Measurements from ENCODE around the gene NUDT16.
"Not testable (repeated sequence)": the region's sequence is repeated elsewhere in the genome, so short reads cannot be mapped to it uniquely, and the experiment has no call there.

Gene NUDT16

GRCh38 chr3:131361464-131362421 lies 19.8 kb upstream of the NUDT16 start:
- TF ChIP-seq CTCF (conservative IDR thresholded peaks at IDR 0.05; ENCODE audit: low read depth, low read length) = no peak
- peak overlapping the region; percentile 57 for H3K4me3 ChIP-seq (ENCODE audit: low read length)
- peak; percentile 55 for DNase-seq (ENCODE audit: low read depth)

DNA sequence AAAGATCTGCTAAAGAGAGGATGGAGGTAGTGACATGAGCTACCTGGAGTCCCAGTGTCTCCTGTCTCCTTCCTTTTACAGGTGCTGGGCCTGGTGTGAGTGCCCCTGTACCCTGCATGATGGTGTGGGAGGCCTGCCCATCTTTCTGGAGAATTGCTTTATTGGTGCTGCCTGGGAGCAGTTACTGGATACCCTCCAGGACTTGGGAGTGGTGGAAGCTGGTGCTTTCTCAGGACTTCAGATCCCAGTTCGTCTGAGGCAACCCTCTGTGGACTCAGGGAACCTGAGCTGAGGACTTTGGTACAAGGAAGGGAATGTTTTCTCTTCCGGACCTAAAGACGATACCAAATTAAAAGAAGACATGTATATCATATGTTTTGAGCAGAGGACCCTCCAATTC lies 18.3 kb upstream of the NUDT16 start:
- TF ChIP-seq CTCF (conservative IDR thresholded peaks at IDR 0.05; ENCODE audit: low read depth, low read length) = no peak

GRCh38 chr3:131370935-131371687 lies 10.5 kb upstream of the NUDT16 start:
- H3K4me3 ChIP-seq (ENCODE audit: low read length) = no peak overlapping the region
- TF ChIP-seq CTCF (conservative IDR thresholded peaks at IDR 0.05; ENCODE audit: low read depth, low read length) = no peak
- DNase-seq (ENCODE audit: low read depth) = no peak

More for the DNA sequence above, 18.3 kb upstream of the NUDT16 start:
- no peak overlapping the region for H3K4me3 ChIP-seq (ENCODE audit: low read length)
- no peak for DNase-seq (ENCODE audit: low read depth)

DNA sequence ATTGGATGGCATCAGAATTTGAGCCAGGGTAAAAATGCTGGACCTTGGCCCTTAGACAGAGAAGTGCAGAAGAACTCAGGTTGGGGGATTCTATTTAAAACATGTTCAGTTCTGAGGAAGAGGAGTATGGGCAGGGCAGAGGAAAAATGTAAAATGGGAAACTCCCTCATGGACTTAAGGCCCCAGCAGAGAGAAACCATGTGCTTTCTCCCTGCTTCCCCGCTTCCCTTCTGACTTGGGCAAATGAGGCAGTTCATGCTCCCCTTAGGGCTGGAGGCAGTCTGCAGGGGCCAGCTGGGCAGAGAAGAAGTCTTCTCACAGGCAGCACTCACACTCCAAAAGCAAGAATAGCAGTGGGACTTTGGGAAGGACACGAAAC lies 9.9 kb upstream of the NUDT16 start:
- DNase-seq (ENCODE audit: low read depth) = no peak
- H3K4me3 ChIP-seq (ENCODE audit: low read length) = no peak overlapping the region
- TF ChIP-seq CTCF (conservative IDR thresholded peaks at IDR 0.05; ENCODE audit: low read depth, low read length) = no peak

DNA sequence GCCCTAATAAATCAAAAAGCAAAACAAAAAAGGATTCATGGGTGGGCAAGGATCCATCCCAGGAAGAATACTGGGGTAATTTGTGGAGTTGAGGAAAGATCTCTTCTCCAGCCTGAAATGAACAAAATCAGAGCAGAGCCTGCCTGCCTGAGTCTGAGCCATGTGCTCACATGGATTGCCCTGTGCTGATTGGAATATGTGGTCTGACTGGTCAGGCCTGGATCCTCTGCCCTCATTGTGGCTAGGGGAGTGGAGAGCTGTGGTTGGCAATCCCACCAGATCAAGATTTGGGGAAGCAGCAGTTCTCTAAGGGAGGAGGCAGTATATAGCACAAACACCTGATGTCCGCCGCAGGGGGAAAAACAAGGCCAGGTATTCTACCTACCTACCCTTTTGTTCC lies 6.8 kb upstream of the NUDT16 start:
- DNase-seq (ENCODE audit: low read depth) = no peak
- no peak overlapping the region for H3K4me3 ChIP-seq (ENCODE audit: low read length)
- no peak for TF ChIP-seq CTCF (conservative IDR thresholded peaks at IDR 0.05; ENCODE audit: low read depth, low read length)

GRCh38 chr3:131380821-131381444 lies 641 bp upstream of the NUDT16 start:
- peak overlapping the region; percentile 85 for H3K4me3 ChIP-seq (ENCODE audit: low read length)
- DNase-seq (ENCODE audit: low read depth) = not testable (repeated sequence)

GRCh38 chr3:131386429-131387165 lies 5.0 kb downstream of the NUDT16 start:
- DNase-seq (ENCODE audit: low read depth) = no peak
- no peak for TF ChIP-seq CTCF (conservative IDR thresholded peaks at IDR 0.05; ENCODE audit: low read depth, low read length)
- H3K4me3 ChIP-seq (ENCODE audit: low read length) = no peak overlapping the region

Data from retinal pigment epithelial cell (primary cell).